ENCODE data around the gene CAPN10. TPM values are rescaled to one million over a fixed set of nuclear protein-coding genes. Genes with fewer than 3 reads are reported as not detected.
A peak's percentile ranks its signal among the peaks of the same experiment; 100 is the strongest.

The CAPN10 gene
- polyA plus RNA-seq, 1 donor (not counting 4 experiments of a cell fraction or from before 2014, with no cell fraction given), result 7.1 TPM

GRCh38 chr2:240569998-240570530, 16.5 kb upstream of the CAPN10 start:
- Histone ChIP-seq H3K9me1 (ENCODE audit: control insufficient read depth, extremely low read depth, insufficient read depth, low read length) (peaks cover 2% of the 10 kb centered on the region), H3K9ac (ENCODE audit: control insufficient read depth, extremely low read depth, insufficient read depth, low read length) (no peak overlapping the region), H3K36me3 (ENCODE audit: control insufficient read depth in 2 of 2, extremely low read depth in 1 of 2, insufficient read depth in 2 of 2, low read length in 2 of 2) (peaks cover 0 to 3% of the 10 kb centered on the region in 2 experiments), H3K9me3 (ENCODE audit: control insufficient read depth, low read depth, low read length) (no peaks in the 10 kb centered on the region), H3K27ac (ENCODE audit: control insufficient read depth, insufficient read depth, low read length) (no peak overlapping the region), H4K20me1 (ENCODE audit: control insufficient read depth, extremely low read depth, insufficient read depth, low read length) (peaks cover 5% of the 10 kb centered on the region), H3K79me2 (ENCODE audit: control insufficient read depth, insufficient read depth, low read length) (no peaks in the 10 kb centered on the region), H2AFZ (ENCODE audit: control insufficient read depth, low read length) (no peak overlapping the region), H3K4me2 (ENCODE audit: control insufficient read depth, extremely low read depth, insufficient read depth, low read depth, low read length) (peak overlapping the region; percentile 89), H3K4me3 (ENCODE audit: control insufficient read depth in 2 of 3, extremely low read depth in 1 of 3, insufficient read depth in 2 of 3, low read depth in 1 of 3, low read length in 3 of 3) (no peak overlapping the region), H3K4me1 (ENCODE audit: control insufficient read depth, extremely low read depth, insufficient read depth, low read length) (peaks cover 35% of the 10 kb centered on the region), H3K27me3 (ENCODE audit: control insufficient read depth, extremely low read depth, insufficient read depth, low read length) (no peaks in the 10 kb centered on the region)
- FAIRE-seq (no peak), DNase-seq (ENCODE audit: low read depth, low spot score) (no peak)
- no peak for TF ChIP-seq EZH2 (IDR thresholded peaks at IDR 0.05; ENCODE audit: low read length)
- TF ChIP-seq CTCF (optimal IDR thresholded peaks at IDR 0.05 in 1 of 3, IDR thresholded peaks at IDR 0.05 in 1 of 3, conservative IDR thresholded peaks at IDR 0.05 in 1 of 3; ENCODE audit: extremely low read depth in 1 of 3, insufficient read depth in 2 of 3, low read length in 3 of 3), result no peak
- dilution Hi-C loops (cut with MboI; ENCODE audit: extremely low pct_ligation_motif_present, low sequenced_read_pairs), result no loop called here

DNA sequence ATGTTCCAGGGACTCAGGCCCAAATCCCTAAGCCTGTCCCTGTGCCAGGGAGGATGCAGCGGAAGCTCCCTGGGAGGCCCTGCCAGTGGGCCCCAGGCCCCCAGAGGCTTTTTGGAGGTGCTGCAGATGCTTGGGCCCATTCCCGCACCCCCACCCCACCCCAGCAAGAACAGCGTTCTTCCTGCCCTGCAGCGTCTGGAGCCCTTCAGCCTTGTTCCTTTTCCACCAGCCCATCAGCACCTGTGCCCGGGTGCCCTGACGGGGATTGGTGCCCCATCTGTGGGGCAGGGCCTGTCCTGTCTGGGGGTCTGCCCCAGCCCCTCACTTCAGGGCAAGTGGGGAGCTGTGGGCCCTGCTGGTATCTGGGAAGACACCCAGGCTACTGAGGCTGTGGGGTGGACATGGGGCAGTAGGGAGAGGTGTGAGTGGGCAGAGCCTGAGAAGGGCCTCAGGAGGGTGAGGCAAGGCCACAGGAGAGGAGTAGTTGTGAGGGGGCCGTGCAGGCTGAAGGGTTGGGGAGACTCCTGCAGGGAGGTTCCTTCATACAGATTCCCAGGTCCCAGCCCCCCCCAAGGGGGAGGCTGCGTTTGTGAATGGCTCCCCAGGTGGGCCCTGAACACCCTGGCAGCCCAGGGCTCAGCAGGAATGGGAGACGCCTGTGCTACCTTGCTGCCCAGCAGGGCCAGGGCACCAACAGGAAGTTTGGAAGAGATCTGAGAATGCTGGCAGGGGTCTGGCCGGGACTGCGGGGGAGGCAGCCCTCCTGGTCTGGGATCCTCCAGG, 15.8 kb upstream of the CAPN10 start:
- peaks cover 5% of the 10 kb centered on the region for H4K20me1 ChIP-seq (ENCODE audit: control insufficient read depth, extremely low read depth, insufficient read depth, low read length)
- no peak for DNase-seq (ENCODE audit: low read depth, low spot score)

More for the DNA sequence above, 15.8 kb upstream of the CAPN10 start:
- Histone ChIP-seq H3K4me2 (ENCODE audit: control insufficient read depth, extremely low read depth, insufficient read depth, low read depth, low read length) (no peak overlapping the region), H3K36me3 (ENCODE audit: control insufficient read depth in 2 of 2, extremely low read depth in 1 of 2, insufficient read depth in 2 of 2, low read length in 2 of 2) (peaks cover 0 to 5% of the 10 kb centered on the region in 2 experiments), H3K9ac (ENCODE audit: control insufficient read depth, extremely low read depth, insufficient read depth, low read length) (no peak overlapping the region), H3K79me2 (ENCODE audit: control insufficient read depth, insufficient read depth, low read length) (no peaks in the 10 kb centered on the region), H2AFZ (ENCODE audit: control insufficient read depth, low read length) (no peak overlapping the region), H3K27ac (ENCODE audit: control insufficient read depth, insufficient read depth, low read length) (no peak overlapping the region), H3K27me3 (ENCODE audit: control insufficient read depth, extremely low read depth, insufficient read depth, low read length) (no peaks in the 10 kb centered on the region), H3K4me1 (ENCODE audit: control insufficient read depth, extremely low read depth, insufficient read depth, low read length) (peaks cover 29% of the 10 kb centered on the region), H3K4me3 (ENCODE audit: control insufficient read depth in 2 of 3, extremely low read depth in 1 of 3, insufficient read depth in 2 of 3, low read depth in 1 of 3, low read length in 3 of 3) (no peak overlapping the region), H3K9me1 (ENCODE audit: control insufficient read depth, extremely low read depth, insufficient read depth, low read length) (peaks cover 2% of the 10 kb centered on the region), H3K9me3 (ENCODE audit: control insufficient read depth, low read depth, low read length) (no peaks in the 10 kb centered on the region)
- dilution Hi-C loops (cut with MboI; ENCODE audit: extremely low pct_ligation_motif_present, low sequenced_read_pairs), result no loop called here
- TF ChIP-seq CTCF (optimal IDR thresholded peaks at IDR 0.05 in 1 of 3, IDR thresholded peaks at IDR 0.05 in 1 of 3, conservative IDR thresholded peaks at IDR 0.05 in 1 of 3; ENCODE audit: extremely low read depth in 1 of 3, insufficient read depth in 2 of 3, low read length in 3 of 3), result no peak
- no peak for TF ChIP-seq EZH2 (IDR thresholded peaks at IDR 0.05; ENCODE audit: low read length)
- FAIRE-seq, result no peak

Data from keratinocyte (primary cell).